Activated CD4-positive, alpha-beta T cell treated with anti-CD3 and anti-CD28 coated beads for 1 hour (primary cell): ENCODE results near the gene SMPD2.

Experiments
- DNase-seq: peaks from one replicate; pipeline ENCODE4 v3.0.0-alpha.2; 2020

The SMPD2 gene

GRCh38 chr6:109486068-109486467 lies 45.5 kb downstream of the SMPD2 start:
- no peak for DNase-seq

- no peak for DNase-seq
Observed at GRCh38 chr6:109488001-109488400, 47.5 kb downstream of the SMPD2 start.

- no peak for DNase-seq
Observed at GRCh38 chr6:109490713-109491112, 50.2 kb downstream of the SMPD2 start.

- DNase-seq = no peak
Observed at GRCh38 chr6:109491207-109491938, 50.8 kb downstream of the SMPD2 start.
